HepG2 (cell line): Measurements from ENCODE around the gene MRPL51. TPM values are rescaled to one million over a fixed set of nuclear protein-coding genes. Genes with fewer than 3 reads are reported as not detected.
A peak's percentile ranks its signal among the peaks of the same experiment; 100 is the strongest.

ENCODE experiments used
- ATM ChIP-seq: fragments of 450-650 bp; IDR thresholded peaks from 2 replicates; pipeline ENCODE4 v1.7.1; 2017; ENCODE audit warnings: mild to moderate bottlenecking, borderline replicate concordance
- BCLAF1 ChIP-seq: fragments of 450-650 bp; IDR thresholded peaks from 2 replicates; pipeline ENCODE4 v1.6.1; 2017; ENCODE audit warnings: mild to moderate bottlenecking
- E2F2 ChIP-seq: sonication (generic); formaldehyde crosslinking; IDR thresholded peaks from 2 replicates; pipeline ENCODE4 v1.4.0; 2020; ENCODE audit warnings: missing genetic modification reagents, borderline replicate concordance
- HNRNPLL ChIP-seq: fragments of 200-400 bp; formaldehyde crosslinking; IDR thresholded peaks from 2 replicates; pipeline ENCODE4 v1.6.1; 2017; ENCODE audit warnings: mild to moderate bottlenecking, low read depth, low read length; ENCODE audit not compliant: poor library complexity, severe bottlenecking
- HOXA7 ChIP-seq: sonication (generic); formaldehyde crosslinking; IDR thresholded peaks from 2 replicates; pipeline ENCODE4 v1.8.1; 2022; ENCODE audit warnings: mild to moderate bottlenecking, missing genetic modification reagents, moderate library complexity
- KLF16 ChIP-seq, 2 experiments: sonication (generic) in 1 of 2; formaldehyde crosslinking in 1 of 2; IDR thresholded peaks; 2 replicates each; pipeline versions ENCODE4 v1.6.1 to v1.8.0; 2016 to 2023; ENCODE audit warnings: missing genetic modification reagents in 2 of 2, missing compliant biosample characterization in 1 of 2
- MTF2 ChIP-seq: sonication (generic); formaldehyde crosslinking; IDR thresholded peaks from 2 replicates; pipeline ENCODE4 v1.5.0; 2020; ENCODE audit warnings: missing genetic modification reagents, borderline replicate concordance
- PPARG ChIP-seq: conservative IDR thresholded peaks from 2 replicates; pipeline ENCODE4 v1.6.1; 2016; ENCODE audit warnings: missing biosample characterization, missing genetic modification reagents
- RFX5 ChIP-seq: IDR thresholded peaks from 2 replicates; pipeline ENCODE4 v1.6.1; 2011; ENCODE audit warnings: low read depth, low read length, improper control_type of control experiment
- SRSF1 ChIP-seq: fragments of 200-400 bp; formaldehyde crosslinking; optimal IDR thresholded peaks from 2 replicates; pipeline ENCODE3; 2017; ENCODE audit warnings: mild to moderate bottlenecking, low read depth, low read length, moderate library complexity
- YEATS4 ChIP-seq: sonication (generic); formaldehyde crosslinking; IDR thresholded peaks from 2 replicates; pipeline ENCODE4 v1.4.0; 2020; ENCODE audit warnings: missing genetic modification reagents, borderline replicate concordance
- ZFP36 ChIP-seq: fragments of 150-350 bp; IDR thresholded peaks from 2 replicates; pipeline ENCODE4 v1.6.1; 2018; ENCODE audit warnings: borderline replicate concordance, low read length, low read depth; ENCODE audit not compliant: partially characterized antibody
- ZFP62 ChIP-seq: sonication (generic); formaldehyde crosslinking; IDR thresholded peaks from 2 replicates; pipeline ENCODE4 v1.4.0; 2020; ENCODE audit warnings: missing genetic modification reagents
- ZNF143 ChIP-seq: sonication (generic); formaldehyde crosslinking; IDR thresholded peaks from 2 replicates; pipeline ENCODE4 v1.4.0; 2020; ENCODE audit warnings: missing genetic modification reagents
- ZNF431 ChIP-seq: sonication (generic); formaldehyde crosslinking; IDR thresholded peaks from 2 replicates; pipeline ENCODE4 v1.9.0; 2022; ENCODE audit warnings: missing genetic modification reagents, low read depth, mild to moderate bottlenecking, borderline replicate concordance
- polyA plus RNA-seq, 8 experiments: library from polyadenylated mRNA; depleted of rRNA in 3 of 8; stranded (reverse) in 7 of 8; unstranded in 1 of 8; fragments of >200 nt; fragmentation: Illumina TruSeq in 4 of 8; extraction: Trizol in 4 of 8; gene quantifications; 2 replicates each; pipeline versions ENCODE4 v1.2.1 to v1.2.3, GENCODE V29; 2011 to 2016; ENCODE audit warnings: low read depth in 4 of 8, missing spikeins in 1 of 8, mixed read lengths in 1 of 8; ENCODE audit not compliant: insufficient read depth in 1 of 8
- total RNA-seq, 5 experiments: library from RNA; depleted of rRNA; stranded (reverse); fragments of >200 nt; fragmentation: Illumina TruSeq; extraction: Trizol; gene quantifications; 2 replicates each; pipeline ENCODE4 v1.2.3, GENCODE V29; 2016; ENCODE audit warnings: low read depth in 1 of 5
- TF ChIP-seq, protein P1 (sequence below): sonication (generic); formaldehyde crosslinking; IDR thresholded peaks from 2 replicates; pipeline ENCODE4 v1.8.1; 2022; ENCODE audit warnings: low read depth, mild to moderate bottlenecking, missing genetic modification reagents
- TF ChIP-seq, protein P2 (sequence below): sonication (generic); formaldehyde crosslinking; IDR thresholded peaks from 2 replicates; pipeline ENCODE4 v1.8.1; 2023; ENCODE audit warnings: mild to moderate bottlenecking, missing genetic modification reagents
- TF ChIP-seq, protein P3 (sequence below): sonication (generic); IDR thresholded peaks from 2 replicates; pipeline ENCODE4 v1.6.1; 2016; ENCODE audit warnings: low read depth, borderline replicate concordance

Gene MRPL51
- total and polyA plus RNA-seq, 2 of the 13 experiments (the other 11 are each of a cell fraction or from before 2014, with no cell fraction given): 64.8 to 278 TPM

GRCh38 chr12:6492838-6493496, at the start of gene MRPL51 (continued):
- TF ChIP-seq, protein P1, sequence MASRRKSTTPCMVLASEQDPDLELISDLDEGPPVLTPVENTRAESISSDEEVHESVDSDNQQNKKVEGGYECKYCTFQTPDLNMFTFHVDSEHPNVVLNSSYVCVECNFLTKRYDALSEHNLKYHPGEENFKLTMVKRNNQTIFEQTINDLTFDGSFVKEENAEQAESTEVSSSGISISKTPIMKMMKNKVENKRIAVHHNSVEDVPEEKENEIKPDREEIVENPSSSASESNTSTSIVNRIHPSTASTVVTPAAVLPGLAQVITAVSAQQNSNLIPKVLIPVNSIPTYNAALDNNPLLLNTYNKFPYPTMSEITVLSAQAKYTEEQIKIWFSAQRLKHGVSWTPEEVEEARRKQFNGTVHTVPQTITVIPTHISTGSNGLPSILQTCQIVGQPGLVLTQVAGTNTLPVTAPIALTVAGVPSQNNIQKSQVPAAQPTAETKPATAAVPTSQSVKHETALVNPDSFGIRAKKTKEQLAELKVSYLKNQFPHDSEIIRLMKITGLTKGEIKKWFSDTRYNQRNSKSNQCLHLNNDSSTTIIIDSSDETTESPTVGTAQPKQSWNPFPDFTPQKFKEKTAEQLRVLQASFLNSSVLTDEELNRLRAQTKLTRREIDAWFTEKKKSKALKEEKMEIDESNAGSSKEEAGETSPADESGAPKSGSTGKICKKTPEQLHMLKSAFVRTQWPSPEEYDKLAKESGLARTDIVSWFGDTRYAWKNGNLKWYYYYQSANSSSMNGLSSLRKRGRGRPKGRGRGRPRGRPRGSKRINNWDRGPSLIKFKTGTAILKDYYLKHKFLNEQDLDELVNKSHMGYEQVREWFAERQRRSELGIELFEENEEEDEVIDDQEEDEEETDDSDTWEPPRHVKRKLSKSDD (CRISPR knock-in tag): no peak
- TF ChIP-seq ZNF431 (CRISPR knock-in tag) (no peak), SRSF1 (peak; percentile 42), BCLAF1 (no peak), ZFP36 (no peak), ZFP62 (CRISPR knock-in tag) (no peak), ZNF143 (CRISPR knock-in tag) (peak; percentile 85), HOXA7 (CRISPR knock-in tag) (no peak), ATM (no peak), MTF2 (CRISPR knock-in tag) (no peak), PPARG (CRISPR knock-in tag) (0 out of 2 replicates have a peak, but pooled peaks have one; percentile 60), YEATS4 (CRISPR knock-in tag) (no peak), KLF16 (CRISPR knock-in tag; IDR thresholded peaks at IDR 0.05) (peak in 1 of 2 experiments; percentile 66; a peak in 1 of 4 replicates), RFX5 (peak; percentile 28; the same call in 1 of the 2 replicates), HNRNPLL (peak; percentile 83), E2F2 (CRISPR knock-in tag) (no peak)
- TF ChIP-seq, protein P2, sequence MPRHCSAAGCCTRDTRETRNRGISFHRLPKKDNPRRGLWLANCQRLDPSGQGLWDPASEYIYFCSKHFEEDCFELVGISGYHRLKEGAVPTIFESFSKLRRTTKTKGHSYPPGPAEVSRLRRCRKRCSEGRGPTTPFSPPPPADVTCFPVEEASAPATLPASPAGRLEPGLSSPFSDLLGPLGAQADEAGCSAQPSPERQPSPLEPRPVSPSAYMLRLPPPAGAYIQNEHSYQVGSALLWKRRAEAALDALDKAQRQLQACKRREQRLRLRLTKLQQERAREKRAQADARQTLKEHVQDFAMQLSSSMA (CRISPR knock-in tag): no peak
- TF ChIP-seq, protein P3, sequence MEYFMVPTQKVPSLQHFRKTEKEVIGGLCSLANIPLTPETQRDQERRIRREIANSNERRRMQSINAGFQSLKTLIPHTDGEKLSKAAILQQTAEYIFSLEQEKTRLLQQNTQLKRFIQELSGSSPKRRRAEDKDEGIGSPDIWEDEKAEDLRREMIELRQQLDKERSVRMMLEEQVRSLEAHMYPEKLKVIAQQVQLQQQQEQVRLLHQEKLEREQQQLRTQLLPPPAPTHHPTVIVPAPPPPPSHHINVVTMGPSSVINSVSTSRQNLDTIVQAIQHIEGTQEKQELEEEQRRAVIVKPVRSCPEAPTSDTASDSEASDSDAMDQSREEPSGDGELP: peak; percentile 82; the same call in 1 of the 2 replicates
